Heart left ventricle (tissue), 16 donors: ENCODE results near the gene NACAD. TPM values are rescaled to one million over a fixed set of nuclear protein-coding genes. Genes with fewer than 3 reads are reported as not detected.

ENCODE experiments used
- ATAC-seq, 4 donors: fragments of 200-7000 bp; cut with Tn5 transposase; one replicate each; pipeline ENCODE4 v1.9.1; 2020 to 2022; ENCODE audit warnings: moderate library complexity in 4 of 4, mild to moderate bottlenecking in 3 of 4, moderate number of reproducible peaks in 1 of 4
- DNase-seq, 5 donors: peaks; one replicate each; pipeline ENCODE4 v3.0.0-alpha.2; 2020
- H3K27ac ChIP-seq, 12 donors: fragments of 200-600 bp; sonication (generic) in 4 of 12; one replicate each; pipeline versions ENCODE4 v1.5.0 to v1.8.0; 2016 to 2022; ENCODE audit warnings: mild to moderate bottlenecking in 2 of 12
- H3K27me3 ChIP-seq, 9 donors: fragments of 200-600 bp; sonication (generic) in 2 of 9; one replicate each; pipeline versions ENCODE4 v1.5.1 to v1.8.0; 2016 to 2022; ENCODE audit warnings: mild to moderate bottlenecking in 3 of 9
- H3K36me3 ChIP-seq, 9 donors: fragments of 200-600 bp; sonication (generic) in 2 of 9; one replicate each; pipeline versions ENCODE4 v1.5.0 to v1.8.0; 2018 to 2022; ENCODE audit warnings: mild to moderate bottlenecking in 2 of 9
- H3K4me1 ChIP-seq, 12 donors: fragments of 200-600 bp; sonication (generic) in 4 of 12; one replicate each; pipeline versions ENCODE4 v1.5.0 to v1.8.0; 2016 to 2022; ENCODE audit warnings: mild to moderate bottlenecking in 3 of 12
- H3K4me3 ChIP-seq, 12 donors: fragments of 200-600 bp; sonication (generic) in 4 of 12; one replicate each; pipeline versions ENCODE4 v1.5.0 to v1.8.0; 2017 to 2022; ENCODE audit warnings: mild to moderate bottlenecking in 9 of 12, moderate library complexity in 4 of 12
- H3K9me3 ChIP-seq, 12 donors: fragments of 200-600 bp; sonication (generic) in 4 of 12; one replicate each; pipeline versions ENCODE4 v1.5.0 to v1.8.0; 2016 to 2022; ENCODE audit warnings: mild to moderate bottlenecking in 1 of 12
- CTCF ChIP-seq, 12 donors: fragments of 200-600 bp; sonication (generic) in 4 of 12; IDR thresholded peaks; one replicate each; pipeline versions ENCODE4 v1.5.0 to v1.8.0; 2018 to 2022; ENCODE audit warnings: antibody characterized with exemption in 12 of 12, mild to moderate bottlenecking in 5 of 12
- POLR2A ChIP-seq, 2 donors: fragments of 450-650 bp; IDR thresholded peaks; one replicate each; pipeline ENCODE4 v1.6.1; 2017; ENCODE audit warnings: antibody characterized with exemption in 2 of 2, mild to moderate bottlenecking in 2 of 2, moderate library complexity in 2 of 2
- WGBS, 4 donors: extraction: QIAGEN DNeasy Blood & Tissue Kit in 2 of 4; methylation state at CpG; one replicate each; pipeline versions ENCODE4 v1.1.5 to v1.1.7; 2013 to 2018; 5-methylcytosine and 5-hydroxymethylcytosine counted together
- intact Hi-C, 10 donors: fragments of 100-400 bp; cut with DNase I; formaldehyde crosslinking; loops; one replicate each; pipeline versions ENCODE4 v1.11.1 to v1.14.2; 2022
- polyA plus RNA-seq, 2 donors: library from polyadenylated mRNA; stranded (reverse); fragments of 200-250 nt; gene quantifications; one replicate each; pipeline ENCODE4 v1.2.3, GENCODE V29; 2013
- total RNA-seq, 9 donors: library from RNA; depleted of rRNA in 2 of 9; stranded (reverse); fragments of >200 nt in 2 of 9; fragmentation: NEBNext Ultra II Directional in 3 of 9; extraction: Animal tissue kit (Norgen Biotek cat#: 25700) in 3 of 9; gene quantifications; one replicate each; pipeline versions ENCODE4 v1.1.0 to v1.2.4, GENCODE V29; 2016 to 2023
- donor health status: ischemic (EF 13 %, LVEDD 7.1; RV severe dilation, severe dysfunction).
- donor health status: healthy with polysubstance abuse.
- donor health status: DM: no; HTN: yes; CAD: no.
- donor health status: DM: no; HTN: no; CAD: no.
- donor health status: ischemic (EF 25% LVEDD 6.9; RV normal size, moderate dysfunction).
- donor health status: ischemic (EF 25% LVEDD 5.7; RV mildly dilated, moderate dysfunction).
- donor health status: healthy.
- donor health status: DM: yes; HTN: yes; CAD: no.
- donor health status: ischemic (EF 35%, LVEDD 5.7; RV mildly dilated, moderate dysfunction).
- donor health status: nonischemic (EF 11% LVEDD 7.7; RV severe dilation, severe dysfunction).
- donor health status: DM: yes; HTN: yes; CAD: no.
- donor health status: PGD.
- donor health status: ischemic (EF 29% LVEDD 5.4; RV normal size, mild dysfunction).
- donor health status: nonischemic (EF 23%, LVEDD 6.1; RV moderate dilation, normal function).

The NACAD gene
- total and polyA plus RNA-seq, 11 donors, result 1.9 to 16.3 (median 5.3) TPM

GRCh38 chr7:45032421-45032820 lies 56.3 kb downstream of the NACAD start:
- TF ChIP-seq POLR2A (IDR thresholded peaks at IDR 0.05) (no peak), CTCF (IDR thresholded peaks at IDR 0.05) (no peak)
- Histone ChIP-seq H3K27me3 (no peaks in the 10 kb centered on the region), H3K36me3 (peaks cover 0 to 19% (median 7%) of the 10 kb centered on the region in 9 donors), H3K4me3 (no peak overlapping the region), H3K9me3 (no peaks in the 10 kb centered on the region), H3K27ac (no peak overlapping the region), H3K4me1 (peaks cover 0 to 75% (median 12%) of the 10 kb centered on the region in 12 donors)
- DNase-seq (no peak), ATAC-seq (no peak)
- WGBS, 4 donors, result 91 to 93% (median 92%) methylated on average over 4 of the region's 4 CpGs
- intact Hi-C loops, result loop anchor here in 1 of 10 donors (5.0 kb wide), 1 partner anchor 40 kb away; no protein-coding TSS in a partner anchor

DNA sequence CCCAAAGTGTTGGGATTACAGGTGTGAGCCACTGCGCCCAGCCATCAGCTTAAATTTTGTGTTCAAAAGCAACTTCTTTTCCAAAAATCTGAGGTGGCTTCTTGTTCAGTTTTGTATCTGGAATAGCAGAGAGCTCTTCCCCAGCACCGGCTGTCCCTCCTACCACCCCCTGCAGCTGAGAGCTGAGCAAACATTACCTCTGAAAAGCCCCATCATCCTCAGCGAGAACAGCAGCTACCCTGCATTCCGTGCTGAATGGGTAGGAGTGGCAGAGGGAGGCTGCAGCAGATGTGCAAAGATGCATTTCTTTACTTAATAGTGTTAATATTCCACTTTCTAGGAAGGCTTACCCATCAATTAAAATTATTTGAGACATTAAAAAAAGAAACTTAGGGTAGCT lies 56.9 kb downstream of the NACAD start:
- peaks cover 0 to 77% (median 12%) of the 10 kb centered on the region in 12 donors for H3K4me1 ChIP-seq
- H3K36me3 ChIP-seq, result peaks cover 0 to 25% (median 8%) of the 10 kb centered on the region in 9 donors
- no peaks in the 10 kb centered on the region for H3K27me3 ChIP-seq
- 83 to 89% (median 86%) methylated on average over 4 of the region's 4 CpGs for WGBS, 4 donors
- DNase-seq (no peak), ATAC-seq (no peak)
- intact Hi-C loops, result loop anchor here in 1 of 10 donors (5.0 kb wide), 1 partner anchor 40 kb away; no protein-coding TSS in a partner anchor
- TF ChIP-seq POLR2A (IDR thresholded peaks at IDR 0.05) (no peak), CTCF (IDR thresholded peaks at IDR 0.05) (no peak)
- no peak overlapping the region for H3K27ac ChIP-seq
- H3K9me3 ChIP-seq, result no peaks in the 10 kb centered on the region
- no peak overlapping the region for H3K4me3 ChIP-seq

Other genes starting within 250 kb of the NACAD start
- gene H2AZ2, start 240.9 kb downstream of the NACAD start, total RNA-seq, result 100 to 1,000 TPM; 188 to 274 (median 224) TPM
- 100 to 1,000 TPM; 161 to 179 TPM for gene H2AZ2, start 240.9 kb downstream of the NACAD start, polyA plus RNA-seq
- 10 to 100 TPM in 8 of 9 donors, 1 to 10 TPM in 1; 9.8 to 19.4 (median 15.8) TPM for gene PURB, start 203.4 kb downstream of the NACAD start, total RNA-seq
- gene PURB, start 203.4 kb downstream of the NACAD start, polyA plus RNA-seq, result 10 to 100 TPM in 1 of 2 donors, 1 to 10 TPM in 1; 5.5 to 15.7 TPM
- gene MYO1G, start 110.0 kb downstream of the NACAD start, total RNA-seq, result 10 to 100 TPM in 1 of 9 donors, 1 to 10 TPM in 3, under 1 TPM in 5; 0.13 to 19.0 (median 0.79) TPM
- gene MYO1G, start 110.0 kb downstream of the NACAD start, polyA plus RNA-seq, result 1 to 10 TPM in 1 of 2 donors, under 1 TPM in 1; 0.65 to 1.4 TPM
- 10 to 100 TPM; 24.7 to 53.1 (median 27.8) TPM for gene CCM2, start 88.8 kb downstream of the NACAD start, total RNA-seq
- 10 to 100 TPM; 36.0 to 68.2 TPM for gene CCM2, start 88.8 kb downstream of the NACAD start, polyA plus RNA-seq
- 10 to 100 TPM; 58.0 to 96.1 (median 61.5) TPM for gene TBRG4, start 22.7 kb upstream of the NACAD start, total RNA-seq
- 100 to 1,000 TPM in 1 of 2 donors, 10 to 100 TPM in 1; 59.5 to 125 TPM for gene TBRG4, start 22.7 kb upstream of the NACAD start, polyA plus RNA-seq
- 100 to 1,000 TPM in 1 of 9 donors, 10 to 100 TPM in 8; 19.2 to 107 (median 38.8) TPM for gene RAMP3, start 68.8 kb upstream of the NACAD start, total RNA-seq
- 10 to 100 TPM; 43.2 to 47.5 TPM for gene RAMP3, start 68.8 kb upstream of the NACAD start, polyA plus RNA-seq